Lung (tissue), 12 donors: ENCODE measurements around the gene OR2W3. TPM values are rescaled to one million over a fixed set of nuclear protein-coding genes. Genes with fewer than 3 reads are reported as not detected.

Experiments used
- ATAC-seq: fragments of 200-7000 bp; cut with Tn5 transposase; one replicate; pipeline ENCODE4 v1.9.1; 2020; ENCODE audit warnings: moderate number of reproducible peaks; ENCODE audit not compliant: insufficient read depth, low FRiP score
- DNase-seq, 3 donors: peaks; one replicate each; pipeline ENCODE4 v3.0.0-alpha.2; 2013 to 2017
- H3K27ac ChIP-seq, 2 donors: one replicate each; pipeline ENCODE4 v1.5.1; 2013; ENCODE audit warnings: mild to moderate bottlenecking in 2 of 2, moderate library complexity in 2 of 2, control low read depth in 1 of 2, inconsistent platforms in 1 of 2, low read depth in 1 of 2, low read length in 1 of 2
- H3K27me3 ChIP-seq, 3 donors: one replicate each; pipeline ENCODE4 v1.5.1; 2013; ENCODE audit warnings: low read length in 2 of 3; ENCODE audit not compliant: control insufficient read depth in 3 of 3, insufficient read depth in 3 of 3
- H3K36me3 ChIP-seq, 4 donors: one replicate each; pipeline ENCODE4 v1.5.1; 2013; ENCODE audit warnings: low read length in 4 of 4, mild to moderate bottlenecking in 1 of 4, moderate library complexity in 1 of 4; ENCODE audit not compliant: control insufficient read depth in 4 of 4, insufficient read depth in 4 of 4
- H3K4me1 ChIP-seq, 5 donors: one replicate each; pipeline ENCODE4 v1.5.1; 2013; ENCODE audit warnings: low read length in 5 of 5, mild to moderate bottlenecking in 2 of 5, moderate library complexity in 1 of 5; ENCODE audit not compliant: control insufficient read depth in 5 of 5, insufficient read depth in 5 of 5
- H3K4me3 ChIP-seq: one replicate; pipeline ENCODE4 v1.5.1; 2013; ENCODE audit warnings: mild to moderate bottlenecking, control low read depth, moderate library complexity
- H3K9ac ChIP-seq, 2 donors: one replicate each; pipeline ENCODE4 v1.5.1; 2013; ENCODE audit warnings: low read length in 2 of 2, control low read depth in 1 of 2; ENCODE audit not compliant: insufficient read depth in 1 of 2
- H3K9me3 ChIP-seq, 4 donors: one replicate each; pipeline ENCODE4 v1.5.1; 2013; ENCODE audit warnings: low read length in 3 of 4, mild to moderate bottlenecking in 1 of 4, moderate library complexity in 1 of 4; ENCODE audit not compliant: control insufficient read depth in 4 of 4, insufficient read depth in 3 of 4
- WGBS, 2 donors: extraction: QIAGEN DNeasy Blood & Tissue Kit; methylation state at CpG; one replicate each; pipeline ENCODE4 v1.1.7; 2013; 5-methylcytosine and 5-hydroxymethylcytosine counted together
- polyA plus RNA-seq, 2 donors: library from polyadenylated mRNA; stranded (reverse); fragments of 200-250 nt; gene quantifications; one replicate each; pipeline ENCODE4 v1.2.1, GENCODE V29; 2013
- total RNA-seq, 2 donors: library from RNA; depleted of rRNA in 1 of 2; stranded (reverse); fragments of >200 nt in 1 of 2; gene quantifications; one replicate each; pipeline ENCODE4 v1.2.1, GENCODE V29; 2014 to 2021
- TF ChIP-seq, protein P1 (sequence below): IDR thresholded peaks from 2 replicates; pipeline ENCODE4 v1.5.1; 2012; ENCODE audit warnings: mild to moderate bottlenecking; ENCODE audit errors: control extremely low read depth, extremely low read depth
- donor health status: control.
- donor health status: control.
- donor health status: Bipolar disorder and iron deficiency.
- donor health status: healthy.
- donor health status: DM: yes; HTN: yes; CAD: no.

OR2W3 gene
- total and polyA plus RNA-seq, 4 donors, result 0.31 to 2.0 (median 0.73) TPM

DNA sequence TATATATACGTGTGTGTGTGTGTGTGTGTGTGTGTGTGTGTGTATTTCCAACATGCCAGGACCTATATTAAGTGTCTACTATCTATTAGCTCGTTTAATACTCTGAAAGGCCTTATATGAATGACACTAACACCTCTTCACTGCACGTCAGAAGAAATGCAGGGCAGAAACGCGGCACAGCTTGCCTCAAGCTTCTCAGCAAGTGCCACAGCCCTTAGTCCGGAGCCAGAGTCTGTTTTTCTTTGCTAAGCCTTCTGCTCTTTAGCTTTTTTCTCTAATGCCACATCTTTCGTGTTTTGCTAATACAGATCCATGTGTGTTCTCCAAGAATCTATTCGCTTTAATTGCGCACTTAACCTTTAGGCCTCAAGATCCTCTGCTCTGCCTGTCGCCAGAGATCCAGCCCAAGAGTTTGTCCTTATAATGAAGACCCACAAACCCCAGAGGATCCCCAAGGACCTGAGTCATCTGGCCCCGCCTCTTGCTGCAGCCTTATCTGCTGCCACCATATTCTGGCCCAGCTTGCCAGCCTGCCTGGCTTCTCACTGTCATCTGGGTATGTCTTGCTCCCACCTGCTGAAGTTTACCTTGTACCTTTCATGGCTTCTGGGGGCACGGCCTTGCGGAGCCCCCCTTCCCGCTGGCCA is 40.4 kb upstream of the OR2W3 start:
- H3K4me3 ChIP-seq, result no peak overlapping the region
- ATAC-seq, result no peak
- peaks cover 0 to 4% (median 0%) of the 10 kb centered on the region in 4 donors for H3K9me3 ChIP-seq
- DNase-seq, result no peak
- peaks cover 0 to 8% (median 0%) of the 10 kb centered on the region in 5 donors for H3K4me1 ChIP-seq
- 80 to 82% methylated on average over 14 of the region's 14 CpGs for WGBS, 2 donors
- TF ChIP-seq, protein P1, sequence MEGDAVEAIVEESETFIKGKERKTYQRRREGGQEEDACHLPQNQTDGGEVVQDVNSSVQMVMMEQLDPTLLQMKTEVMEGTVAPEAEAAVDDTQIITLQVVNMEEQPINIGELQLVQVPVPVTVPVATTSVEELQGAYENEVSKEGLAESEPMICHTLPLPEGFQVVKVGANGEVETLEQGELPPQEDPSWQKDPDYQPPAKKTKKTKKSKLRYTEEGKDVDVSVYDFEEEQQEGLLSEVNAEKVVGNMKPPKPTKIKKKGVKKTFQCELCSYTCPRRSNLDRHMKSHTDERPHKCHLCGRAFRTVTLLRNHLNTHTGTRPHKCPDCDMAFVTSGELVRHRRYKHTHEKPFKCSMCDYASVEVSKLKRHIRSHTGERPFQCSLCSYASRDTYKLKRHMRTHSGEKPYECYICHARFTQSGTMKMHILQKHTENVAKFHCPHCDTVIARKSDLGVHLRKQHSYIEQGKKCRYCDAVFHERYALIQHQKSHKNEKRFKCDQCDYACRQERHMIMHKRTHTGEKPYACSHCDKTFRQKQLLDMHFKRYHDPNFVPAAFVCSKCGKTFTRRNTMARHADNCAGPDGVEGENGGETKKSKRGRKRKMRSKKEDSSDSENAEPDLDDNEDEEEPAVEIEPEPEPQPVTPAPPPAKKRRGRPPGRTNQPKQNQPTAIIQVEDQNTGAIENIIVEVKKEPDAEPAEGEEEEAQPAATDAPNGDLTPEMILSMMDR, result no peak
- no peak overlapping the region for H3K9ac ChIP-seq
- no peaks in the 10 kb centered on the region for H3K36me3 ChIP-seq
- peaks cover 0 to 10% (median 4%) of the 10 kb centered on the region in 3 donors for H3K27me3 ChIP-seq
- no peak overlapping the region for H3K27ac ChIP-seq

DNA sequence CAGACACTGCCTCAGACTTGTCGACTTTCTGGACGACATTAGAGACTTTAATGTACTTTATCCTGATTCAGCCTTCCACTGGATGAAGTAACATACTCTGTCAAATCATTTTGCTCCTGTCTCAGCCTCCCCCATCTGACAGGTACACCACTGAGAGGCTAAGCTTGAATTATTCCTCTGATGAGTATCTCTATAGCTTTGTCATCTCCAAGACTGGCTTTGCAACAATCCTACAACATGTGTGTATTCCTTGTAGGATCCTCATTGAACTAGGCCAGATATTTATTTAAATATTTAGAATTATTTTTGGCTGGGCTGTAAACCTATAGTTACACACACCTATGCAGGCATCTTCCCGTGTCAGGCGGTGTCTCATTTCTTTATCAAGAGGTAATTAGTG is 39.5 kb upstream of the OR2W3 start:
- 88 to 90% methylated on average over 4 of the region's 4 CpGs for WGBS, 2 donors
- ATAC-seq (no peak), DNase-seq (no peak)
- Histone ChIP-seq H3K27me3 (peaks cover 0 to 10% (median 4%) of the 10 kb centered on the region in 3 donors), H3K9me3 (peaks cover 0 to 4% (median 0%) of the 10 kb centered on the region in 4 donors), H3K4me1 (peaks cover 0 to 8% (median 0%) of the 10 kb centered on the region in 5 donors), H3K9ac (no peak overlapping the region), H3K36me3 (no peaks in the 10 kb centered on the region), H3K27ac (no peak overlapping the region), H3K4me3 (no peak overlapping the region)
- TF ChIP-seq, protein P1, result no peak

DNA sequence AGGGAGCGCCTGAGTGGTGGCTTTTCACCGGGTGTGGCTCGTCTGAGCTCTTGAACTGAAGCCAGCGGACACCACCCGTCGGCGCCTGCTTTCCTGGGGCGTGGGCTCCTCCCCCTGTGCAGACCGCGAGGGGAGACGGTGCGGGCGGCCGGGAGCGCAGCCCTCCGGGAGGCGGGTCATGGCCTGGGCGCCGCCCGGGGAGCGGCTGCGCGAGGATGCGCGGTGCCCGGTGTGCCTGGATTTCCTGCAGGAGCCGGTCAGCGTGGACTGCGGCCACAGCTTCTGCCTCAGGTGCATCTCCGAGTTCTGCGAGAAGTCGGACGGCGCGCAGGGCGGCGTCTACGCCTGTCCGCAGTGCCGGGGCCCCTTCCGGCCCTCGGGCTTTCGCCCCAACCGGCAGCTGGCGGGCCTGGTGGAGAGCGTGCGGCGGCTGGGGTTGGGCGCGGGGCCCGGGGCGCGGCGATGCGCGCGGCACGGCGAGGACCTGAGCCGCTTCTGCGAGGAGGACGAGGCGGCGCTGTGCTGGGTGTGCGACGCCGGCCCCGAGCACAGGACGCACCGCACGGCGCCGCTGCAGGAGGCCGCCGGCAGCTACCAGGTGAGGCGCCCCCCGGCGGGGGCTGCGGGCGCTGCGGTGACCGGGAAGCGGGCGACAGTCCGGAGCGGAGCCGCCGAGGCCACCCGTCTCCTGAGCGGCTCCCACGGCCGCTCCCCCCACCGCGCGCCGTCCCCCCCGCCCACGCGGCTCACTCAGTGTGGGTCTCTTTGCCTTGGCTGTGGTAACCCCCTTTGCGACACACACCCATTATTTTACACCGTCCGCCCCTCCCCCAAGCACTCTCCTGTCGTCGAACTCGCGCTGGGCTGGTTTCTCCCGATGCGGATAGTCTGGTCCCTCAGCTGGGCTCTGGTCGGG is 38.1 kb upstream of the OR2W3 start, which contains the start of gene TRIM58:
TRIM58 (plus strand) TSS at position 119 of the 916 bp plus-strand sequence; CDS start at position 179, 60 bp downstream.
- peaks cover 0 to 8% (median 0%) of the 10 kb centered on the region in 5 donors for H3K4me1 ChIP-seq
- DNase-seq, result peak in 2 of 3 donors; percentile 4 to 27
- H3K27me3 ChIP-seq, result peaks cover 0 to 10% (median 4%) of the 10 kb centered on the region in 3 donors
- H3K4me3 ChIP-seq, result peak within 1 kb of the TSS; percentile 48
- H3K9me3 ChIP-seq, result peaks cover 0 to 4% (median 0%) of the 10 kb centered on the region in 4 donors
- WGBS, 2 donors, result 1 to 3% methylated on average over 62 to 109 of the region's 109 CpGs
- H3K36me3 ChIP-seq, result no peaks in the 10 kb centered on the region
- TF ChIP-seq, protein P1, result no peak
- ATAC-seq, result peak; percentile 70
- no peak within 1 kb of the TSS for H3K27ac ChIP-seq
- no peak within 1 kb of the TSS for H3K9ac ChIP-seq
